Measurements from ENCODE around the gene SLC1A4.

DNA sequence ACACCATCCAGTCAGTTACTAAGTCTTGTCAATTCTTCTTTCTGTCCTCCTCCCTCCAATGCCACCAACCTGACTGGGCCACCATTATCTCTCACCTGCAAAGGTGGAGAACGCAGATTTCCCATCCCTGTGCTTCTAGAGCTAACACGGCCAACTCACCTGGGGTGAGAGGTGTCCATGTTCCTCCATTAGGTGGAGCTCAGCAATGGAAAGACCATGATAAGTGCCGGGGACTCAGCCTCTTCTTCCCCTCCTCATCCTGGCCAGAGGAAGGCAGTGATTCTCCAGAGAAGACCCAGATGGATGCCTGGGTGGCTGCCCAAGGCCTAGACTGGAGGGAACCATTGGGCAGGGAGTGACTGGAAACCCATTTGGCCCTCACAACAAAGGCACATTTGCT, 48.1 kb upstream of the SLC1A4 start:
- no peak for TF ChIP-seq CTCF (IDR thresholded peaks at IDR 0.05)
- TF ChIP-seq RCOR1 (IDR thresholded peaks at IDR 0.05; ENCODE audit: low read length) = no peak
- TF ChIP-seq POLR2AphosphoS5 (IDR thresholded peaks at IDR 0.05; ENCODE audit: low read depth, low read length) = no peak
- TF ChIP-seq, protein P1, sequence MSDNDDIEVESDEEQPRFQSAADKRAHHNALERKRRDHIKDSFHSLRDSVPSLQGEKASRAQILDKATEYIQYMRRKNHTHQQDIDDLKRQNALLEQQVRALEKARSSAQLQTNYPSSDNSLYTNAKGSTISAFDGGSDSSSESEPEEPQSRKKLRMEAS (IDR thresholded peaks at IDR 0.05; ENCODE audit: low read depth) = no peak
- TF ChIP-seq SMC3 (IDR thresholded peaks at IDR 0.05; ENCODE audit: low read depth, low read length) = no peak
- TF ChIP-seq TCF12 (IDR thresholded peaks at IDR 0.05) = no peak
- TF ChIP-seq, protein P2, sequence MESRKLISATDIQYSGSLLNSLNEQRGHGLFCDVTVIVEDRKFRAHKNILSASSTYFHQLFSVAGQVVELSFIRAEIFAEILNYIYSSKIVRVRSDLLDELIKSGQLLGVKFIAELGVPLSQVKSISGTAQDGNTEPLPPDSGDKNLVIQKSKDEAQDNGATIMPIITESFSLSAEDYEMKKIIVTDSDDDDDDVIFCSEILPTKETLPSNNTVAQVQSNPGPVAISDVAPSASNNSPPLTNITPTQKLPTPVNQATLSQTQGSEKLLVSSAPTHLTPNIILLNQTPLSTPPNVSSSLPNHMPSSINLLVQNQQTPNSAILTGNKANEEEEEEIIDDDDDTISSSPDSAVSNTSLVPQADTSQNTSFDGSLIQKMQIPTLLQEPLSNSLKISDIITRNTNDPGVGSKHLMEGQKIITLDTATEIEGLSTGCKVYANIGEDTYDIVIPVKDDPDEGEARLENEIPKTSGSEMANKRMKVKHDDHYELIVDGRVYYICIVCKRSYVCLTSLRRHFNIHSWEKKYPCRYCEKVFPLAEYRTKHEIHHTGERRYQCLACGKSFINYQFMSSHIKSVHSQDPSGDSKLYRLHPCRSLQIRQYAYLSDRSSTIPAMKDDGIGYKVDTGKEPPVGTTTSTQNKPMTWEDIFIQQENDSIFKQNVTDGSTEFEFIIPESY (IDR thresholded peaks at IDR 0.05; ENCODE audit: borderline replicate concordance, low read depth) = no peak
- no peak for TF ChIP-seq TAF1 (IDR thresholded peaks at IDR 0.05; ENCODE audit: borderline replicate concordance, low read depth, low read length)
- TF ChIP-seq NFIC (IDR thresholded peaks at IDR 0.05; ENCODE audit: borderline replicate concordance) = no peak

Measured in SK-N-SH (cell line).